Fibroblast of the aortic adventitia (primary cell): ENCODE measurements around the gene ANTXR2. TPM values are rescaled to one million over a fixed set of nuclear protein-coding genes. Genes with fewer than 3 reads are reported as not detected.
A peak's percentile ranks its signal among the peaks of the same experiment; 100 is the strongest.

ENCODE experiments used
- DNase-seq: peaks from one replicate; pipeline ENCODE4 v3.0.0-alpha.2; 2010; ENCODE audit warnings: low read depth
- H3K4me3 ChIP-seq: 2 replicates; pipeline ENCODE4 v1.5.1; 2011; ENCODE audit warnings: low read depth, mild to moderate bottlenecking, control low read depth, low read length, moderate library complexity
- total RNA-seq: library from RNA; depleted of rRNA; stranded (reverse); fragments of >200 nt; gene quantifications from 2 replicates; pipeline ENCODE4 v1.2.3, GENCODE V29; 2012; ENCODE audit warnings: low replicate concordance
- TF ChIP-seq, protein P1 (sequence below): IDR thresholded peaks from 2 replicates; pipeline ENCODE4 v1.5.1; 2011; ENCODE audit warnings: mild to moderate bottlenecking, low read length, control low read depth, inconsistent platforms; ENCODE audit not compliant: insufficient read depth

ANTXR2 gene
- total RNA-seq, 1 donor = 183 TPM

DNA sequence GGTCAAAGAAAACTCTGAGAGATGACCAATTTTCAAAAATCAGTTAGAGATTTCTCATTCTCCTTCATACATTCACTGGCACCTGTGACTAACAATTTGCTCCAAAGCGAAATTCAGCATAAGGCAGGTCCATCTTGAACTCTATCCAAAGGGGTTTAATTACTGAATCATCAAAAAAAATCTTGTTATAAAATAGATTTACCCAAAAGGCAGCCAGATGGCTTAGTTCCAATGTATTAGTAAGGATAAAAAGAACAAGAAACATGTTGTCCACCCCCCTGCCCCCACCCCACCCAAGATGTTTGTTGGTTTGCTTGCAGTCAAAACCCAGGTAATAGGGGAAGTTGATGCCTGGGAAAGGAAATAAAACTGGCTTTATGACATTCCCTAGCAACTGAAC lies 200.3 kb downstream of the ANTXR2 start:
- TF ChIP-seq, protein P1, sequence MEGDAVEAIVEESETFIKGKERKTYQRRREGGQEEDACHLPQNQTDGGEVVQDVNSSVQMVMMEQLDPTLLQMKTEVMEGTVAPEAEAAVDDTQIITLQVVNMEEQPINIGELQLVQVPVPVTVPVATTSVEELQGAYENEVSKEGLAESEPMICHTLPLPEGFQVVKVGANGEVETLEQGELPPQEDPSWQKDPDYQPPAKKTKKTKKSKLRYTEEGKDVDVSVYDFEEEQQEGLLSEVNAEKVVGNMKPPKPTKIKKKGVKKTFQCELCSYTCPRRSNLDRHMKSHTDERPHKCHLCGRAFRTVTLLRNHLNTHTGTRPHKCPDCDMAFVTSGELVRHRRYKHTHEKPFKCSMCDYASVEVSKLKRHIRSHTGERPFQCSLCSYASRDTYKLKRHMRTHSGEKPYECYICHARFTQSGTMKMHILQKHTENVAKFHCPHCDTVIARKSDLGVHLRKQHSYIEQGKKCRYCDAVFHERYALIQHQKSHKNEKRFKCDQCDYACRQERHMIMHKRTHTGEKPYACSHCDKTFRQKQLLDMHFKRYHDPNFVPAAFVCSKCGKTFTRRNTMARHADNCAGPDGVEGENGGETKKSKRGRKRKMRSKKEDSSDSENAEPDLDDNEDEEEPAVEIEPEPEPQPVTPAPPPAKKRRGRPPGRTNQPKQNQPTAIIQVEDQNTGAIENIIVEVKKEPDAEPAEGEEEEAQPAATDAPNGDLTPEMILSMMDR = no peak
- no peak overlapping the region for H3K4me3 ChIP-seq
- DNase-seq = no peak

DNA sequence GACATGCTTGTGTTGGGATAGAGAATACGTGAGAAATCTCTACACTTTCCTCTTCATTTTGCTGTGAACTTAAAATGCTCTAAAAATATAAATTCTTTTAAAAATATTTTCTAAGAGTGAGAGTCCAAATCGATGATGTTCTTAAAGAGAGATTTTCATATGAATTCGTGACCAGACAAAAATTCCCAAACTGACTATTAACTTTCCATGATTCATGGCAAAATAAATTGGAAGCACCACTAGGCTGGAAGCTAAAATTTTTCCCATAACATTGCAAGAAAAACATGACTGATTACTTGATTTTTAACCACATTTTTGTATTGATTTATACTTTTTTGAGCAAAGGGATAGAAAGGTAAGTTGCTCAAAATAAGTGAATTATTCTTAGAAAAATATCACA lies 201.1 kb downstream of the ANTXR2 start:
- TF ChIP-seq, protein P1 = no peak
- no peak overlapping the region for H3K4me3 ChIP-seq
- no peak for DNase-seq

DNA sequence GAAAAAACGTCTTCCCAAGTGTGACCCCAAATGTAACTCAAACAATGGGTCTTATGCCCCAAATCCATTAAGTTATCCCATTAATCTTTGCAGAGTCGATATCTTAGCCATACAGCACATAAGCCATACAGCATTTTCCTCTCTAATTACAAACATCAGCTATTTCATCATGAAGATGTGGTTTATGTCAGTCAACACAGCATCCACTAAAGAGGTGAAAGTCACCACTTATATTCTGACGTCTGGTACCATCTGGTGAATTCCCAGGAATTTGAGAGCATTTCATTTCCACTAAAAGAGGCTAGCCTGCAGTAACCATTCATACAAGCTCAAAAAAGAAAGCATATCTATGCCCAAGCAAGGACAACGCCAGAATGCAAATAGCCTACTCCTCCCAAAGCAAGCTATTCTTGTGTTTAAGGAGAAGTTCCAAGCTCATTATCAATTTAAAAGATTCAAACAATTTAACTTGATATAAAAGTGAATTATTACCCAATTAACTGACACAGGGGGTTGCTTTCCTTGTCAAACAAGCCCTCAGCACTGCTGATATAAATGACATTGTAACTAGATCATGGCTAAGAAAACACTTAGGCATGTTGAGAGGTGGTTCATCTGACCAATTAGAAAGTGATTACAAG lies 203.3 kb downstream of the ANTXR2 start:
- TF ChIP-seq, protein P1 = no peak
- no peak overlapping the region for H3K4me3 ChIP-seq
- DNase-seq = no peak

DNA sequence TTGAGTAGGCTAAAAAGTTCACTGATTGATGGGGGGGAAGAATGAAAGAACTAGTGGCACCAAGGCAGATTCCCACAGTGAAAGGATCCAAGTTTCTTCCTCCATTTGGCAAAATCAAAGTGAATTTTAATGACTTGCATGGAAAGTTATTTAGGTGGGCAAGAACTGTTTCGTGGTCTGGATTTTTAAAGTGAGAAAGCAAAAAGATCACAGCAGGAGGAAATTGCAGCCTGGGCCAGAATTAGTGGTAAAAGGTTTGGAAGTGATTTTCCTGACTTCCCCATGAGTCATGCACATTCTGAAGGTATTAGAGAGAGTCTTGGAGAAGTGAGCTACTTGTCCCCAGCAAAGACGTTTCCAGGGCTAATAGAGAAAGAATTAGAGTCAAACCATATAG lies 207.8 kb downstream of the ANTXR2 start:
- no peak overlapping the region for H3K4me3 ChIP-seq
- TF ChIP-seq, protein P1 = no peak
- peak; percentile 59 for DNase-seq

DNA sequence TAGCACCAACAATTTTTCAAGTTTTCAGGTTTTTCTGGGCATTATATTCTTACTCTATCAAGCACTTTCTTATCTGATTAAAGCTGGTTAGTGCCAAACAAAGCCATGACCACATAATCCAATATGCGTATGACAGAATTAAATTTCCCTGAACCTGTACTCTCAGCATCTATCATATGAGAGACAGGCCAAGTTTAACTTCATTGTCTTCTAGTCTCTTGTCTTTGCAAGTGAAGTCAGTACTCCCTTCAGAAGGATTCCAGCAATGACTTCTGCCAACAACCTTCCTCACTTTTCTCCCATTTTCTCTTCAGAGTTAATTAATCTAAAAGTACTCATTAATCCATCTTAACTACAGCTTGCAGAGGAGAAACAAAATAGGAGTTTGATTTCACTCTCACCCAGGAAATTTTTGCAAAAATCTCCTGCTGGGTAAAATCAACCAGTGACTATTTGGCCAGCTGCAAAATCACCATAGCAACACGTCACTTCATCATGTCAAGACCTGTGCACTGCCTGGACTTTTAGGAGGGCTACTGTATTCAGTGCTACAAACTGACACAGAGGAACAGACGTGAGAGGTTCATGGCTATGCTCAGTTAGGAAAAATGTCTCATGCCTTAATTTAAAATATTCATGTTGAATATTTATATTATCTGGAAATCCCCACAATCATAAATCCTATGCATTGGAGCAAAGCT lies 208.4 kb downstream of the ANTXR2 start:
- TF ChIP-seq, protein P1 = no peak
- no peak overlapping the region for H3K4me3 ChIP-seq
- DNase-seq = no peak

DNA sequence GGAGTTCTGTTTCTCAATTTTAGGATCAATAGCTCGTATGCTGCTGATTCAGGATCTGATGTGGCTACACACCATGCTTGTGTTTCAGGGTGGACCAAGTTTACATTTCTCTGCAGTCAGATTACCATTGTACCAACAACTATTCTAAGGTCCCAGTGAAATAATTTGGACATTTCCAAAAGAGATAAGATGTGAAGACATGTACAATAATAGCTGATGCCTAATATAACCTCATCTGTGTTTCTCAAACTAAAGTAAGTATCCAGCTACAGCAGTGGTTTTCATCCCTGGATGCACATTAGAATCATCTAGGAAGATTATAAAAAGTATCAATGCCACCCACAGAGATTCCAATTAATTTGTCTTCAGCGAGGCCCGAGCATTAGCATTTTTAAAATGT lies 209.7 kb downstream of the ANTXR2 start:
- TF ChIP-seq, protein P1 = no peak
- no peak overlapping the region for H3K4me3 ChIP-seq
- no peak for DNase-seq
